B cell (primary cell): ENCODE data around the gene TMED9. TPM values are rescaled to one million over a fixed set of nuclear protein-coding genes. Genes with fewer than 3 reads are reported as not detected.

Source experiments
- ATAC-seq: fragments of 200-7000 bp; cut with Tn5 transposase; one replicate; pipeline ENCODE4 v1.10.0; 2021; ENCODE audit warnings: low read depth, mild to moderate bottlenecking, moderate number of reproducible peaks, moderate library complexity
- CTCF ChIA-PET: fragments of 350-600 bp; sonication (Branson Sonifier 250); formaldehyde crosslinking; loops from one replicate; lab custom pipeline; 2021; ENCODE audit warnings: antibody characterized with exemption, inconsistent platforms; lab: Charles Lee
- POLR2A ChIA-PET: fragments of 350-600 bp; sonication (Branson Sonifier 250); formaldehyde crosslinking; loops from one replicate; lab custom pipeline; 2021; ENCODE audit warnings: antibody characterized with exemption; lab: Charles Lee
- DNase-seq: peaks from one replicate; pipeline ENCODE4 v3.0.0; 2013
- H2AFZ ChIP-seq: 2 replicates; pipeline ENCODE4 v1.6.1; 2012; ENCODE audit warnings: mild to moderate bottlenecking, low read depth, low read length; ENCODE audit not compliant: insufficient read depth, poor library complexity, severe bottlenecking
- H3K27ac ChIP-seq, 2 donors: 1 replicate in 1 of 2; 2 replicates in 1 of 2; pipeline ENCODE4 v1.5.1; 2012 to 2013; ENCODE audit warnings: low read length in 2 of 2, mild to moderate bottlenecking in 2 of 2, moderate library complexity in 1 of 2
- H3K27me3 ChIP-seq, 4 experiments: fragments of 200-600 bp in 1 of 4; sonication (generic) in 1 of 4; replicated peaks in 1 of 4; 1 replicate in 2 of 4; 2 replicates in 2 of 4; pipeline versions ENCODE4 v1.6.1 to v1.7.0; 2013 to 2016; ENCODE audit warnings: low read length in 3 of 4, mild to moderate bottlenecking in 2 of 4, mixed read lengths in 1 of 4, moderate library complexity in 1 of 4; ENCODE audit not compliant: insufficient read depth in 4 of 4, control insufficient read depth in 3 of 4; ENCODE audit errors: control extremely low read depth in 1 of 4
- H3K36me3 ChIP-seq, 2 experiments: replicated peaks in 1 of 2; 1 replicate in 1 of 2; 2 replicates in 1 of 2; pipeline versions ENCODE4 v1.6.1 to v1.7.1; 2013; ENCODE audit warnings: low read length in 1 of 2; ENCODE audit not compliant: insufficient read depth in 2 of 2, control insufficient read depth in 1 of 2; ENCODE audit errors: control extremely low read depth in 1 of 2, extremely low read depth in 1 of 2
- H3K4me1 ChIP-seq, 2 donors: fragments of 200-600 bp in 1 of 2; sonication (generic) in 1 of 2; 1 replicate in 1 of 2; 2 replicates in 1 of 2; pipeline versions ENCODE4 v1.5.1 to v1.6.1; 2013 to 2017; ENCODE audit warnings: low read length in 2 of 2; ENCODE audit not compliant: control insufficient read depth in 2 of 2, insufficient read depth in 2 of 2
- H3K4me2 ChIP-seq: replicated peaks from 2 replicates; pipeline ENCODE3; 2012; ENCODE audit warnings: mild to moderate bottlenecking, low read depth, low read length; ENCODE audit not compliant: poor library complexity, severe bottlenecking
- H3K4me3 ChIP-seq, 5 experiments: fragments of 200-600 bp in 1 of 5; sonication (generic) in 1 of 5; 1 replicate in 3 of 5; 2 replicates in 2 of 5; pipeline versions ENCODE4 v1.5.1 to v1.7.0; 2011 to 2016; ENCODE audit warnings: low read length in 4 of 5, mild to moderate bottlenecking in 4 of 5, low read depth in 2 of 5, control low read depth in 1 of 5, moderate library complexity in 1 of 5; ENCODE audit not compliant: insufficient read depth in 1 of 5; ENCODE audit errors: control extremely low read depth in 1 of 5, extremely low read depth in 1 of 5
- H3K79me2 ChIP-seq: fragments of 200-600 bp; sonication (generic); one replicate; pipeline ENCODE4 v1.6.0; 2016; ENCODE audit warnings: low read length; ENCODE audit not compliant: control insufficient read depth, insufficient read depth
- H3K9ac ChIP-seq: fragments of 200-600 bp; sonication (generic); 2 replicates; pipeline ENCODE4 v1.6.1; 2017; ENCODE audit warnings: mild to moderate bottlenecking, low read length, moderate library complexity
- H3K9me3 ChIP-seq, 3 donors: one replicate each; pipeline versions ENCODE4 v1.6.1 to v1.7.1; 2013; ENCODE audit warnings: low read length in 2 of 3; ENCODE audit not compliant: control insufficient read depth in 2 of 3, insufficient read depth in 1 of 3; ENCODE audit errors: control extremely low read depth in 1 of 3
- H4K20me1 ChIP-seq: 2 replicates; pipeline ENCODE4 v1.6.0; 2012; ENCODE audit warnings: mild to moderate bottlenecking, low read length; ENCODE audit not compliant: insufficient read depth, control insufficient read depth, poor library complexity, severe bottlenecking
- H3K27ac Mint-ChIP-seq: one replicate; pipeline ENCODE4 v1.8.0; 2021; ENCODE audit warnings: mixed read lengths
- H3K27me3 Mint-ChIP-seq: one replicate; pipeline ENCODE4 v1.8.0; 2021; ENCODE audit warnings: mixed read lengths
- H3K4me1 Mint-ChIP-seq: one replicate; pipeline ENCODE4 v1.8.0; 2021; ENCODE audit warnings: mixed read lengths
- H3K4me3 Mint-ChIP-seq: one replicate; pipeline ENCODE4 v1.8.0; 2021; ENCODE audit warnings: mixed read lengths
- H3K9me3 Mint-ChIP-seq: one replicate; pipeline ENCODE4 v1.8.0; 2022; ENCODE audit warnings: mixed read lengths; ENCODE audit not compliant: insufficient read depth
- EZH2 ChIP-seq: IDR thresholded peaks from 2 replicates; pipeline ENCODE4 v1.6.1; 2012; ENCODE audit warnings: borderline replicate concordance, low read depth, mild to moderate bottlenecking, moderate library complexity, low read length; ENCODE audit not compliant: insufficient read depth, poor library complexity, severe bottlenecking
- WGBS: methylation state at CpG from one replicate; pipeline ENCODE4 v1.1.5; 2013; ENCODE audit warnings: missing lambda C conversion rate; ENCODE audit not compliant: insufficient coverage; 5-methylcytosine and 5-hydroxymethylcytosine counted together
- intact Hi-C: fragments of 100-400 bp; cut with micrococcal nuclease; formaldehyde crosslinking; loops from one replicate; pipeline ENCODE4 v1.10.0; 2022
- polyA plus RNA-seq: library from polyadenylated mRNA; depleted of rRNA; stranded (reverse); fragments of >200 nt; gene quantifications from 2 replicates; pipeline ENCODE4 v1.2.3, GENCODE V29; 2012
- total RNA-seq, 2 donors: library from RNA; stranded (reverse); fragments of 120-200 nt in 1 of 2; gene quantifications; 1 replicate in 1 of 2; 2 replicates in 1 of 2; pipeline versions ENCODE4 v1.2.3 to v1.2.4, GENCODE V29; 2013 to 2022
- TF ChIP-seq, protein P1 (sequence below): fragments of 200-600 bp; IDR thresholded peaks from one replicate; pipeline ENCODE4 v1.8.0; 2022; ENCODE audit warnings: antibody characterized with exemption, mild to moderate bottlenecking

The TMED9 gene
- total and polyA plus RNA-seq, 2 donors (not counting 1 experiment from before 2014, with no cell fraction given), result 54.7 to 67.6 TPM

DNA sequence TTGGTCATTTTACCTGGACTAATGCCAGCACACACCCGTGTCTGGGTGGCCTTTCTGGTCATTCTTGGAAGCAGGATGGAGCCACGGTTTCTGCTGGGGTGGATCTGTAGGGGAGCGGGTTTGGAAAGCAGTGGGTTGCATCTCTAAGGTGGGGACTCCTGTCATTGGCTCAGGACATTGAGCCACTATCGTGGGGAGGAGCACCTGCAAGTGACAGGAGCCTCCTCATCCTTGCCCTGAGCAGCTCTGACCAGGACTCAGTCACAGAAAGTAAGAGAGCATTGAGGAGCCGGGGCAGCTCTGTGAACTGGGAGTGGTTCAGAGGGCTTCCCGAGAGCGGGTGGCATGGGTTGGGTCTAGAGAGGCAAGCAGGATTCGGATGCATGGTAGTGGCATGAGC lies 11.6 kb downstream of the TMED9 start:
- Mint-ChIP-seq H3K27ac (no peak overlapping the region), H3K9me3 (no peaks in the 10 kb centered on the region), H3K27me3 (no peaks in the 10 kb centered on the region), H3K4me3 (no peak overlapping the region), H3K4me1 (peaks cover 37% of the 10 kb centered on the region)
- Histone ChIP-seq H3K9me3 (no peaks in the 10 kb centered on the region), H3K4me2 (no peak overlapping the region), H3K4me3 (no peak overlapping the region), H3K9ac (no peak overlapping the region), H3K27me3 (no peaks in the 10 kb centered on the region), H3K79me2 (no peaks in the 10 kb centered on the region), H2AFZ (no peak overlapping the region), H3K27ac (no peak overlapping the region), H3K4me1 (peaks cover 17 to 33% of the 10 kb centered on the region in 2 donors), H3K36me3 (peaks cover 0 to 6% of the 10 kb centered on the region in 2 experiments), H4K20me1 (peaks cover 12% of the 10 kb centered on the region)
- no peak for TF ChIP-seq EZH2
- ChIA-PET POLR2A (no interaction called here), CTCF (interaction anchor here (1.1 kb wide), 1 partner anchor 598 kb away, joined by 3 read pairs; no protein-coding TSS in a partner anchor)
- intact Hi-C loops, result loop anchor here (5.0 to 10.0 kb wide), 2 partner anchors 199 to 301 kb away; partner anchors contain the start of genes F12, PFN3, PRELID1 and RAB24
- 96% methylated on average over 6 of the region's 8 CpGs for WGBS
- DNase-seq (no peak), ATAC-seq (no peak)

DNA sequence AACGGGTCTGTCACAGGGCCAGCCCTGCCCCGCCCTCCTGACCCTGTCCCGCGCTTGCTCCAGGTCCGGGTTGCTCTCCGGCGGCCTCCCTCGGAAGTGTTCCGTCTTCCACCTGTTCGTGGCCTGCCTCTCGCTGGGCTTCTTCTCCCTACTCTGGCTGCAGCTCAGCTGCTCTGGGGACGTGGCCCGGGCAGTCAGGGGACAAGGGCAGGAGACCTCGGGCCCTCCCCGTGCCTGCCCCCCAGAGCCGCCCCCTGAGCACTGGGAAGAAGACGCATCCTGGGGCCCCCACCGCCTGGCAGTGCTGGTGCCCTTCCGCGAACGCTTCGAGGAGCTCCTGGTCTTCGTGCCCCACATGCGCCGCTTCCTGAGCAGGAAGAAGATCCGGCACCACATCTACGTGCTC lies 12.1 kb downstream of the TMED9 start:
- WGBS, result 98% methylated on average over 27 of the region's 27 CpGs
- no peaks in the 10 kb centered on the region for H3K79me2 ChIP-seq
- H3K27ac Mint-ChIP-seq, result no peak overlapping the region

More for the DNA sequence above, 12.1 kb downstream of the TMED9 start:
- H3K4me2 ChIP-seq, result no peak overlapping the region
- H3K9me3 ChIP-seq, result no peaks in the 10 kb centered on the region
- ATAC-seq (no peak), DNase-seq (no peak)
- no peaks in the 10 kb centered on the region for H3K9me3 Mint-ChIP-seq
- peaks cover 15 to 28% of the 10 kb centered on the region in 2 donors for H3K4me1 ChIP-seq
- no peak overlapping the region for H3K9ac ChIP-seq
- ChIA-PET CTCF (no interaction called here), POLR2A (interaction anchor here (0.6 kb wide), 1 partner anchor 175 kb away, joined by 7 read pairs; no protein-coding TSS in a partner anchor)
- TF ChIP-seq EZH2, result no peak
- TF ChIP-seq, protein P1, sequence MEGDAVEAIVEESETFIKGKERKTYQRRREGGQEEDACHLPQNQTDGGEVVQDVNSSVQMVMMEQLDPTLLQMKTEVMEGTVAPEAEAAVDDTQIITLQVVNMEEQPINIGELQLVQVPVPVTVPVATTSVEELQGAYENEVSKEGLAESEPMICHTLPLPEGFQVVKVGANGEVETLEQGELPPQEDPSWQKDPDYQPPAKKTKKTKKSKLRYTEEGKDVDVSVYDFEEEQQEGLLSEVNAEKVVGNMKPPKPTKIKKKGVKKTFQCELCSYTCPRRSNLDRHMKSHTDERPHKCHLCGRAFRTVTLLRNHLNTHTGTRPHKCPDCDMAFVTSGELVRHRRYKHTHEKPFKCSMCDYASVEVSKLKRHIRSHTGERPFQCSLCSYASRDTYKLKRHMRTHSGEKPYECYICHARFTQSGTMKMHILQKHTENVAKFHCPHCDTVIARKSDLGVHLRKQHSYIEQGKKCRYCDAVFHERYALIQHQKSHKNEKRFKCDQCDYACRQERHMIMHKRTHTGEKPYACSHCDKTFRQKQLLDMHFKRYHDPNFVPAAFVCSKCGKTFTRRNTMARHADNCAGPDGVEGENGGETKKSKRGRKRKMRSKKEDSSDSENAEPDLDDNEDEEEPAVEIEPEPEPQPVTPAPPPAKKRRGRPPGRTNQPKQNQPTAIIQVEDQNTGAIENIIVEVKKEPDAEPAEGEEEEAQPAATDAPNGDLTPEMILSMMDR, result no peak
- H2AFZ ChIP-seq, result no peak overlapping the region
- no peaks in the 10 kb centered on the region for H3K27me3 Mint-ChIP-seq
- no peak overlapping the region for H3K4me3 ChIP-seq
- H3K4me3 Mint-ChIP-seq, result no peak overlapping the region
- no peak overlapping the region for H3K27ac ChIP-seq
- H3K36me3 ChIP-seq, result peaks cover 0 to 6% of the 10 kb centered on the region in 2 experiments
- intact Hi-C loops, result loop anchor here (5.0 to 10.0 kb wide), 2 partner anchors 199 to 302 kb away; partner anchors contain the start of genes F12, PFN3, PRELID1 and RAB24
- peaks cover 14% of the 10 kb centered on the region for H4K20me1 ChIP-seq
- H3K27me3 ChIP-seq, result no peaks in the 10 kb centered on the region
- peaks cover 32% of the 10 kb centered on the region for H3K4me1 Mint-ChIP-seq
